GM19099 (cell line): Measurements from ENCODE around the gene LINC00237.

ENCODE experiments used
- POLR2A ChIP-seq: IDR thresholded peaks from 3 replicates; pipeline ENCODE4 v1.6.1; 2011; ENCODE audit warnings: low read depth; ENCODE audit not compliant: insufficient read length; ENCODE audit errors: extremely low read depth

The LINC00237 gene

GRCh38 chr20:21133917-21134622 is 27.9 kb upstream of the LINC00237 start:
- TF ChIP-seq POLR2A: no peak

GRCh38 chr20:21133404-21133803 is 27.2 kb upstream of the LINC00237 start:
- no peak for TF ChIP-seq POLR2A

- TF ChIP-seq POLR2A: no peak
Measured at GRCh38 chr20:21129861-21130260, 23.7 kb upstream of the LINC00237 start.

- no peak for TF ChIP-seq POLR2A
Measured at GRCh38 chr20:21127201-21127981, 21.2 kb upstream of the LINC00237 start.

GRCh38 chr20:21126581-21126870 is 20.4 kb upstream of the LINC00237 start:
- no peak for TF ChIP-seq POLR2A

GRCh38 chr20:21125849-21126580 is 19.9 kb upstream of the LINC00237 start, which contains the start of gene KIZ:
Gene KIZ, plus strand, starts transcription at chr20:21126082. Its CDS starts 34 bp downstream, at chr20:21126116.
- peak; percentile 93 for TF ChIP-seq POLR2A

- TF ChIP-seq POLR2A: no peak
Measured at GRCh38 chr20:21125072-21125848, 19.1 kb upstream of the LINC00237 start.

GRCh38 chr20:21124190-21124589 is 18.0 kb upstream of the LINC00237 start:
- no peak for TF ChIP-seq POLR2A

- TF ChIP-seq POLR2A: no peak
Measured at GRCh38 chr20:21118782-21119181, 12.6 kb upstream of the LINC00237 start.

- TF ChIP-seq POLR2A: no peak
Measured at GRCh38 chr20:21118138-21118537, 12.0 kb upstream of the LINC00237 start.

GRCh38 chr20:21117521-21117920 is 11.4 kb upstream of the LINC00237 start:
- TF ChIP-seq POLR2A: no peak

- no peak for TF ChIP-seq POLR2A
Measured at GRCh38 chr20:21114584-21114983, 8.4 kb upstream of the LINC00237 start.

- TF ChIP-seq POLR2A: no peak
Measured at GRCh38 chr20:21113697-21114096, 7.5 kb upstream of the LINC00237 start.

- TF ChIP-seq POLR2A: no peak
Measured at GRCh38 chr20:21111416-21111815, 5.3 kb upstream of the LINC00237 start.

GRCh38 chr20:21110811-21111210 is 4.7 kb upstream of the LINC00237 start:
- no peak for TF ChIP-seq POLR2A

GRCh38 chr20:21109144-21109543 is 3.0 kb upstream of the LINC00237 start:
- no peak for TF ChIP-seq POLR2A
